AG04450 (cell line): ENCODE results near the gene KRT25. TPM values are rescaled to one million over a fixed set of nuclear protein-coding genes. Genes with fewer than 3 reads are reported as not detected.

Experiments used
- CTCF ChIA-PET: fragments of 300-600, 350-600 bp; formaldehyde crosslinking; extraction: SDS; loops from one replicate; lab custom pipeline; 2022; ENCODE audit warnings: antibody characterized with exemption, inconsistent platforms; lab: Charles Lee
- POLR2A ChIA-PET: fragments of 350-600 bp; formaldehyde crosslinking; extraction: SDS; loops from one replicate; lab custom pipeline; 2021; ENCODE audit warnings: antibody characterized with exemption, inconsistent platforms; lab: Yijun Ruan, JAX
- DNase-seq: peaks from one replicate; pipeline ENCODE4 v3.0.0-alpha.2; 2011; ENCODE audit warnings: low read depth, low spot score
- H3K27ac ChIP-seq: one replicate; pipeline ENCODE4 v1.5.1; 2012; ENCODE audit warnings: low read depth, low read length, control low read depth
- H3K27me3 ChIP-seq: one replicate; pipeline ENCODE4 v1.6.0; 2012; ENCODE audit warnings: low read length; ENCODE audit not compliant: control insufficient read depth, insufficient read depth
- H3K4me3 ChIP-seq: 2 replicates; pipeline ENCODE4 v1.5.1; 2011; ENCODE audit warnings: mild to moderate bottlenecking, low read depth, low read length, control low read depth
- H3K9me3 ChIP-seq: 2 replicates; pipeline ENCODE4 v1.5.1; 2012; ENCODE audit warnings: low read length; ENCODE audit not compliant: control insufficient read depth, insufficient read depth
- CTCF ChIP-seq: IDR thresholded peaks from 2 replicates; pipeline ENCODE4 v1.5.1; 2011; ENCODE audit warnings: low read depth, low read length, control low read depth, inconsistent platforms
- polyA plus RNA-seq: library from polyadenylated mRNA; depleted of rRNA; stranded (reverse); fragments of >200 nt; gene quantifications from 2 replicates; pipeline ENCODE4 v1.2.3, GENCODE V29; 2011

KRT25 gene
- polyA plus RNA-seq, 1 experiment = not detected

GRCh38 chr17:40717776-40718175 is 37.4 kb downstream of the KRT25 start:
- no peak for TF ChIP-seq CTCF
- peaks cover 23% of the 10 kb centered on the region for H3K27me3 ChIP-seq
- H3K9me3 ChIP-seq = no peaks in the 10 kb centered on the region
- CTCF ChIA-PET = no interaction called here
- POLR2A ChIA-PET = no interaction called here
- no peak overlapping the region for H3K27ac ChIP-seq
- H3K4me3 ChIP-seq = no peak overlapping the region
- DNase-seq = no peak

- H3K27me3 ChIP-seq = peaks cover 34% of the 10 kb centered on the region
- TF ChIP-seq CTCF = peak; percentile 19; the same call in 1 of the 2 replicates
- DNase-seq = no peak
These were observed 40.7 kb downstream of the KRT25 start for GRCh38 chr17:40714473-40714872.

GRCh38 chr17:40707745-40708144 is 47.4 kb downstream of the KRT25 start:
- ChIA-PET CTCF (no interaction called here), POLR2A (no interaction called here)
- no peak for TF ChIP-seq CTCF
- Histone ChIP-seq H3K27ac (no peak overlapping the region), H3K27me3 (peaks cover 15% of the 10 kb centered on the region), H3K4me3 (no peak overlapping the region), H3K9me3 (no peaks in the 10 kb centered on the region)
- no peak for DNase-seq

More at GRCh38 chr17:40714473-40714872, 40.7 kb downstream of the KRT25 start:
- no peak overlapping the region for H3K4me3 ChIP-seq
- no peaks in the 10 kb centered on the region for H3K9me3 ChIP-seq
- CTCF ChIA-PET = no interaction called here
- POLR2A ChIA-PET = no interaction called here
- no peak overlapping the region for H3K27ac ChIP-seq

GRCh38 chr17:40705584-40705983 is 49.5 kb downstream of the KRT25 start:
- POLR2A ChIA-PET = no interaction called here
- Histone ChIP-seq H3K27me3 (peaks cover 9% of the 10 kb centered on the region), H3K9me3 (no peaks in the 10 kb centered on the region), H3K27ac (no peak overlapping the region), H3K4me3 (no peak overlapping the region)
- DNase-seq = no peak
- no peak for TF ChIP-seq CTCF
- CTCF ChIA-PET = no interaction called here

- ChIA-PET POLR2A (no interaction called here), CTCF (interaction anchor here (0.6 kb wide), 1 partner anchor 15 kb away, joined by 3 read pairs; no protein-coding TSS in a partner anchor)
- Histone ChIP-seq H3K4me3 (no peak within 1 kb of the TSS), H3K27me3 (peaks cover 12% of the 10 kb centered on the region), H3K27ac (no peak within 1 kb of the TSS), H3K9me3 (no peaks in the 10 kb centered on the region)
- no peak for DNase-seq
- no peak for TF ChIP-seq CTCF
These were observed 51.5 kb downstream of the KRT25 start, which contains the start of gene KRT24 for GRCh38 chr17:40703652-40704051. TSS of gene KRT24 (minus strand) at chr17:40703752. CDS start at chr17:40703693, 59 bp downstream.
